Vagina (tissue), 2 donors: ENCODE measurements around the gene CENPW.

Source experiments
- CTCF ChIP-seq, 3 experiments: fragments of 450-650 bp in 2 of 3; fragments of 200-600 bp in 1 of 3; sonication (generic) in 1 of 3; IDR thresholded peaks; one replicate each; pipeline ENCODE4 v1.5.1; 2017 to 2019; ENCODE audit warnings: antibody characterized with exemption in 3 of 3, mild to moderate bottlenecking in 2 of 3, moderate library complexity in 2 of 3
- POLR2A ChIP-seq, 2 donors: fragments of 450-650 bp; IDR thresholded peaks; one replicate each; pipeline ENCODE4 v1.6.1; 2017; ENCODE audit warnings: antibody characterized with exemption in 2 of 2, mild to moderate bottlenecking in 2 of 2, moderate library complexity in 2 of 2
- POLR2AphosphoS5 ChIP-seq, 2 donors: sonication (generic); formaldehyde crosslinking; IDR thresholded peaks; one replicate each; pipeline ENCODE4 v1.9.0; 2017; ENCODE audit warnings: antibody characterized with exemption in 2 of 2, mild to moderate bottlenecking in 2 of 2, low read depth in 1 of 2; ENCODE audit not compliant: insufficient read depth in 1 of 2

- TF ChIP-seq CTCF (IDR thresholded peaks at IDR 0.05) (no peak), POLR2A (IDR thresholded peaks at IDR 0.05) (no peak), POLR2AphosphoS5 (IDR thresholded peaks at IDR 0.05; ENCODE audit: insufficient read depth in 1 of 2, low read depth in 1 of 2) (no peak)
These were observed 22.0 kb downstream of the CENPW start for GRCh38 chr6:126361832-126362440.
